DMS153 (cell line): ENCODE results near the gene LRRC8D.
"Not testable (repeated sequence)": the region's sequence is repeated elsewhere in the genome, so short reads cannot be mapped to it uniquely, and the experiment has no call there.

Experiments
- DNase-seq: peaks from one replicate; lab custom pipeline; 2025; lab: John Stamatoyannopoulos, UW

The LRRC8D gene

DNA sequence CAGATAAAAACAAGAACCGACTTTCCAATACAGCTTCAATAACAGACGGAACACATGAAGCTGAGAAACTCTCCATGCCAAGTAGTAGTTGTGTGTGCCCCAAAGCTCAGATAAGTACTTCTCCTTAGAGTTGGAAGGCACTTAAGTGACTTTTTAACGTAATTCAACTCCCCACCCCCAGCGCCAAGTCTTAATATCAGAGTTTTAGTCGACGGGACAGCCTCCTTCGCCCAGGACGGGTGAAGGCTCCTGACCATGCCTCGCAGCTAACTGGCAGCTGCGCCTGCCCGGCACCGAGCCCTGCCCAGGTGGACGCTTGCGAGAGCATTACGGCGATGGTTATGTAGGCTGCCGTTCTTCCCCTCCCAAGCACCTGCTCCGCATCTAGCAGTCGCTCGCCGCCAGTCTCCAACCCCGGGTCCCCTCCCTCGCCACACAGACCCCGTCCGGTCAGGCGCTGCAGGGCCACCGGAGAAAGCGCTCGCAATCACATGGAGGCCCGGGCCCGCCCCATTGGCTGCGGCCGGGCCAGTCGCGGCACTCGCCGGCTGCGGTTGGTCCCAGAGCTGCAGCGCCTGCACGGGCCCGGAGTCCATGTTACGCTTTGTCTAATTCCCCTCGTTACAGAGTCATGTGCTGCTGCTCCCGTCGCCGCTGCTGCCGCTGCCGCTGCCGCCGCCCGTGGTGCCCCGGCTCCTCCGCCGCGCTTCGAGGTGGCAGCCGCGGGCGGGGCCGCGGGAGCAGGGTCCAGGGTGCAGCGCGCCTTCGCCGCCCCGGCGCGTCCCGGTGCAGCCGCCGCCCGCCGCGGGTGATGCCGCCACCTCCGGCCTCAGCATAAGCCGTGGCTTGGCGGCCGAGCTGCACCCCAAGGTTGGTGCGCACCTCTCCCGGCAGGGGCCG lies at the start of gene LRRC8D:
TSS of gene LRRC8D (plus strand) at position 611 of the 900 bp plus-strand sequence. CDS start 112,037 bp downstream, outside the sequence.
- peak; percentile 87 for DNase-seq

DNA sequence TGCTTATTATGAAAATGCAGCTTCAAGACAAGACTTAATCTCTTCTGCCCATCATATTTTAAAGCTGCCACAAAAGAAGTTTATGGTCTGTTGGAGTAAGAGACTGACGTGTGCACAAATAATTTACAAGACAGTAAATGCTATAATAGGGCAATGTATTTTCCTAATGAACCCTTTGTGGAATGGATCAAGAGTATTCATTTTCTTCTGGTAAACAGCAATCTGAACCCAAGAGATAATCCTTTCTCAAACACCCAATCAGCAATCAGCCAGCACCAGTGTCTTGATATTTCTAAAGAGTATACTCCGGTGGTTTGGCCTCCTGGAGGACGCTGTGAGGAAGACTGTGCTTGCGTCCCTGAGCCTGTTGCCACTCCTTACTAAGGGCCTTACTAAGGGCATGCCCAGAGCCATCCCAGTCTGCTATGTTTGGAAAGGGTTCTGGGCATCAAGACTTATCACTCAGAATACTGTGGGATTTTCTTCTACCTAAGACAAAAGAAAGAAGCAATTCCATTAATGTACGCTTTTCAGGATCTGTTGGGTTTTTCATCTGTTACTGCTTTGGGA lies 48.8 kb upstream of the LRRC8D start:
- DNase-seq, result no peak

DNA sequence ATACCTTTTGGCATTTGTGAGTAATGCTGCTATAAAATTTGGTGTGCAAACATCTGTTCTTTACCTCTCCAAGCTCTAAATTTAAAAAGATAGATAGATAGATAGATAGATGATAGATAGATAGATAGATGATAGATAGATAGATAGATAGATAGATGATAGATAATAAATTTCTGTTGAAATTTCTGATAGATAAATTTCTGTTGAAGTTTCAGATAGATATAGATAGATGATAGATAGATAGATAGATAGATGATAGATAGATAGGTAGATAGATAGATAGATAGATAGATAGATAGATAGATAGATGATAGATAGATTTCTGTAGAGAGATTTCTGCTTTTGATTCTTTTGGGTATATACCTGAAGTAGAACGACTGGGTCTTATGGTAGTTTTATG lies 44.7 kb upstream of the LRRC8D start:
- not testable (repeated sequence) for DNase-seq

DNA sequence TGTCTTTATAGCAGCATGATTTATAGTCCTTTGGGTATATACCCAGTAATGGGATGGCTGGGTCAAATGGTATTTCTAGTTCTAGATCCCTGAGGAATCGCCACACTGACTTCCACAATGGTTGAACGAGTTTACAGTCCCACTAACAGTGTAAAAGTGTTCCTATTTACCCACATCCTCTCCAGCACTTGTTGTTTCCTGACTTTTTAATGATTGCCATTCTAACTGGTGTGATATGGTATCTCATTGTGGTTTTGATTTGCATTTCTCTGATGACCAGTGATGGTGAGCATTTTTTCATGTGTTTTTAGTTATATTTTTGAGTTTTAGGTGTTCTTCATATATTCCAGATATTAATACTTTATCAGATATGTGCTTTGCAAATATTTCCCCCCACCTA lies 43.6 kb upstream of the LRRC8D start:
- not testable (repeated sequence) for DNase-seq

DNA sequence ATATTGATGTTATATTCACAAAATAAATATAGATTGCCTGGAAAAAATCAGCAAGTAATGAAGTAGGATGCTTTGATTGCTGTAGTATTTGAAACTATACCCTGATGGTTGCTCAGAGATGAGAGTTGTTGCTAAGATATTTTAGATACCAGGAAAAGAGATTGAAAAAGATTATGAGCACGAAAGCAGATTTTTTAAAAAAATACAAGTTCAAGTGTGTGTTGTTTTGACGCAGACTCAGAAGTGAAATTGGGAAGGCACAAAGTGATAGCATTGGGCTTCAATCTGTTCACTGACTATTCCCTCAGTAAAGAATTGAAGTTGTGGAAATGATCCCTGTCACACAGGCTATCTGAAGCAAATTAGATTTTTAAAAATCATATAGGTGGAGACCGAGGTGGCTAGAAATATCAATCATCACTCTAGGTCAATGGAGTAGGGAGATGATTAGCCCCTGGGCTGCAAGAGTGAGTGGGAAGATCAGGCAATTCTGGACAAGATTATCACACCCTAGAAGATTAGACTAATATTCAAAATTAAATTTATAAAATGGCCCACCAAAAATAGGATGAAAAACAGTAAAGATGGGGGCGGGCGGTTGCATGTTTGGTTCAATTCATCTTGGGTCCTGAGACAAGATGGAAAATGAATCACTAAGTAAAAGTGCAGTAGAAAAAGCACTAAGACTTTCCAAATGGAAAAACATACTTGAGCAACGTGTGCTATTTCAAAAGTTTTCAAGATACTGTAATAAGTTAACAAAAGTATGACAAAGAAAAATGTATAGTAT lies 41.5 kb upstream of the LRRC8D start:
- no peak for DNase-seq

DNA sequence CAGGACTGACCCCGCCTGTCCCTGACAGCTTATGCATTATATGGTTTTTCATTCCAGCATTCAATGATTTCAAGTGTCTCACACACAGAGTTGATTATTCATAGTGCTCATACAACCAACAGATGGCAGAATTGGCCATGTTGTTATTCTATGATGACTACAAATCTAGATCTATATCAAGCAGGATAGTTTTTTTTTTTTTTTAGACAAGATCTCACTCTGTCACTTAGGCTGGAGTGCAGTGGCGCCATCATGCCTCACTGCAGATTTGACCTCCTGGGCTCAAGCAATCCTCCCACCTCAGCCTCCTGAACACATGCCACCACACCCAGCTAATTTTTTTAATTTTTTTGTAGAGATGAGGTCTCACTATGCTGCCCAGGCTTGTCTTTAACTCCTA lies 40.1 kb upstream of the LRRC8D start:
- DNase-seq, result peak; percentile 64

DNA sequence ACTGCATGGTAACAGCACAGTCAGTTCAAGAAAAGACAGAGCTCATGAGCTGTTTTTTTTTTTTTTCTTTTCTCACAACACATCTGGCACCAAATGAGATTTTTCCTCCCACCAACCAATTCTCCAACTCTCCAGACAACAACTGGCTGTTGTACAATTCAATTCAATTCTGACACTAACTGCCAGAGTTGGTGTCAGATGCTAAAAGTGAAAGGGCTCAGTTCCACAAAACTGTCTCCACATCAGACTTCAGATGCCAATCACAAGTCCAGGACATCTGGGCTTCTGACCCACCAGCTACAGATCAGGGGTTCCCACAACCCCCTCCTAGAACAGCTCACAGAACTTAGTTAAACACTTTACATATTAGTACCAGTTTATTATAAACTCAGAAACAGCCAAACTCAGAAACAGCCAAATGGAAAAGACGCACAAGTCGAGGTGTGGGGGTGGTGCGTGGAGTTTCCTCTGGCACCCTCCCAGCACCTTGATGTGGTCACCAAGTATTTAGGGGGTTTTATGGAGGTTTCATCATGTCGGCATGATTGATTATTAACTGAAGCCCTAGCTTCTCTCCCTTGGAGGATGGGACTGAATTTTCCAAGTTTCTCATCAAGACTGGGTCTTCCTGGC lies 39.2 kb upstream of the LRRC8D start:
- DNase-seq, result no peak

DNA sequence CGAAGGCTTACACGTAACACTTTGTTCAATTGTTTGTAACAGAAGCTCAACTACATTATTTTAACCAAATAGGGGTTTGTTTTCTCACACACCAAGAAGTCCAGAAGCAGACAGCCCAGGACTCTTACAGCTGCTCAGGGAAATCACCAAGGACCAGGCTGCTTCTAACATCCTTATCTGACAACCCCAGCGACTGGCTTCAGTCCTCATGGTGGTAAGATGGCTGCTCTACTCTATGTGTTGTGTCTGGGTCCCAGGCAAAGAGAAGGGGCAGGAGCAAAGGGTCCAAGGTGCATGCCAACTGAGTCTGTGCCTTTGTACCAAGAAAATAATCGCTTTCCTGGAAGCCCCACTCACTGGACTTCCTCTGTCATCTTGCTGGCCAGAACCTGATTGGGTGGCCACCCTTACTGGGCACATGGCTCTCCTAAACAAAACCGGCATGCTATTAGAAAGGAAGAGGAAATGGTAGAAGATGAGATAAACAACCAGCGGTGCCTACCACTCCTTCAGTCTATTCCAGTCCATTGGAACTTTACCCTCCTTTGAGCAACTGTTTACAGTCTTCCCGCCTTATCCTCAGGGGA lies 34.1 kb upstream of the LRRC8D start:
- no peak for DNase-seq

DNA sequence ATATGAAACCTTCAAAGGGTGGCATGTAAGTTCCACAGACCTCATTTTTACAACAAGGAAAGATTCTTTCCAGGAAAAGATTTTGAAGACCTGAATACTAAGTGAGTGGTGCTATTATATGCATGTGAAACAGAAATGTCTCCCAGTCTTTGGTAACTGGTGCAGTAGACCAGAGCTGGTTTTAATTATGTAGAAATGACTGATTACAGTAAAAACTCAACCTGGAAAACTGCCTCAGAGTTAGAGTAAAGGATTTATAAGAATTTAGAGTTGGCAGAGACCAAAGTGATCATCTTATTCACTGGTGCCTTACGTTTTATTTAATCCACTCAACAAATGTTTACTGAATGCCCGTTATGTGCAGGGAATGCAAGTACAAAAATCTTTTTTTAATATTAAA lies 30.2 kb upstream of the LRRC8D start:
- no peak for DNase-seq

DNA sequence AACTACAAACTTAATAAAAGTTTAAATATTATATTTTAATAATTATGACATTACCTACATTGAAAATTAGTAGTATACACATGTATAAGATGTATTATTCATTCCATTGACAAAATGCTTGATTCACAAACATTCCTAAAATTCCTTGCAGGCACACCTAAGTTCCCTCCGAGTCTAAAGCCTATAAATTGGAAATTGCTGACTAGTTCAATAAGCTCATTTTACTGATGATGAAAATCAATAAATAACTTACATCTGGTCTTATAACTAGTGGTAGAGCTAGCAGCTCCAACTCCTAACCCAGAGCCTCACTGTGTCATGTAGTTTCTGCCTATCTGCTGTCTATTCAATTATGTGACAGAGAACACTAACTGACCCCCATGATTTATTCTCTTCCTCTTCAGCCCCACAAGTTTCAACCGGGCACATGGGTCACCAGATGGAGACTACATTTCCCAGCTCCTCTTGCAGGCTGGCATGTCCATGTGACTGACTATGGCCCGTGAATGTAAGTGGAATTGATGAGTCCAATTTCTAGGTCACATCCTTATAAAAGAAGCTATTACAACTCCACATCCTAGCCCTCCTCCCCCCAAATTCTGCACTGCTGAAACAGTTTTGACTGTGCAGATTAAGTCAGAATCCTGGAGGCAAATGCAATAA lies 29.6 kb upstream of the LRRC8D start:
- no peak for DNase-seq

DNA sequence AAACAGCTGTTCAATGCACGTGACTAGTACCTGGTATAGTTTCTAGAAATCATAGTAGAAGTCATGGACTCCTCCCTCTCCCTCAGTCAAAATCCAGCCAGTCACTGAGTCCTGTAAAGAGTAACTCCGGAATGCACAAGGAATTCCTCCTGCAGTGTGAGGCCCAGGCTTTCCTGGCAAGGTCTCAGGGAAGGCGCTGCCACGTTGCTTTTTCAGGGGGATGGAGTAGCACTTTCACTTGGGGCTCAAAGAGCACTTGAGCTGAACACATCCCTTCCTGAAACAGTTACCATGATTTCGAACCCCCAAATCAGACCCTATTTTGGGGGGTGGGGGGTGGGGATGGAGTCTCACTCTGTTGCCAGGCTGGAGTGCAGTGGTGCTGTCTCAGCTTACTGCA lies 26.4 kb upstream of the LRRC8D start:
- no peak for DNase-seq

DNA sequence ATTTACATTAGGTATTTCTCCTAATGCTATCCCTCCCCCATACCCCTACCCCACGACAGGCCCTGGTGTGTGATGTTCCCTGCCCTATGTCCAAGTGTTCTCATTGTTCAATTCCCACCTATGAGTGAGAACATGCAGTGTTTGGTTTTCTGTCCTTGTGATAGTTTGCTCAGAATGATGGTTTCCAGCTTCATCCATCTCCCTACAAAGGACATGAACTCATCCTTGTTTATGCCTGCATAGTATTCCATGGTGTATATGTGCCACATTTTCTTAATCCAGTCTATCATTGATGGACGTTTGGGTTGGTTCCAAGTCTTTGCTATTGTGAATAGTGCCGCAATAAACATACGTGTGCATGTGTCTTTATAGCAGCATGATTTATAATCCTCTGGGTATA lies 25.3 kb upstream of the LRRC8D start:
- not testable (repeated sequence) for DNase-seq

DNA sequence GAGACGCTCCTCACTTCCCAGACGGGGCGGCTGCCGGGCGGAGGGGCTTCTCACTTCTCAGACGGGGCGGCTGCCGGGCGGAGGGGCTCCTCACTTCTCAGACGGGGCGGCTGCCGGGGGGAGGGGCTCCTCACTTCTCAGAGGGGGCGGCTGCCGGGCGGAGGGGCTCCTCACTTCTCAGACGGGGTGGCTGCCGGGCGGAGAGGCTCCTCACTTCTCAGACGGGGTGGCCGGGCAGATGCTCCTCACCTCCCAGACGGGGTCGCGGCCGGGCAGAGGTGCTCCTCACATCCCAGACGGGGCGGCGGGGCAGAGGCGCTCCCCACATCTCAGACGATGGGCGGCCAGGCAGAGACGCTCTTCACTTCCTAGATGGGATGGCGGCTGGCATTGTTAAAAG lies 23.0 kb upstream of the LRRC8D start:
- not testable (repeated sequence) for DNase-seq

DNA sequence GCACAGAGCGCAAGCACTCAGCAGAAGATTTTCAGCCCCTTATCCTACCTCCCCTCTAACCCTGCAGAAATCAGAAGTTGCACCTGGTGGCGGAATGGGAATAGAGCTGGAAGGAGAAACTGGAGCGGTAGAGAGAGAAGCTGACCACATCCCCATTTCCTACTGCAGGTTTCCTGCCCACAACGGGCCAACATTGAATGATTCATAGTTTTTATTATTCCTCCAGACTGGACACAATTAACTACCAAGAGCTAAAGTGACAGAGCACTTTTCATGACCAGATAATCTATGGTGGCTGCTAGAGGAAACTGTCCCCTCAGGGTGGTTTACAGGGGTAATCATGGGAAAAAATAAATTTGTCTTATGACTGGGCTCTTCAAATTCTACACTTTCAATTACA lies 21.3 kb upstream of the LRRC8D start:
- no peak for DNase-seq

DNA sequence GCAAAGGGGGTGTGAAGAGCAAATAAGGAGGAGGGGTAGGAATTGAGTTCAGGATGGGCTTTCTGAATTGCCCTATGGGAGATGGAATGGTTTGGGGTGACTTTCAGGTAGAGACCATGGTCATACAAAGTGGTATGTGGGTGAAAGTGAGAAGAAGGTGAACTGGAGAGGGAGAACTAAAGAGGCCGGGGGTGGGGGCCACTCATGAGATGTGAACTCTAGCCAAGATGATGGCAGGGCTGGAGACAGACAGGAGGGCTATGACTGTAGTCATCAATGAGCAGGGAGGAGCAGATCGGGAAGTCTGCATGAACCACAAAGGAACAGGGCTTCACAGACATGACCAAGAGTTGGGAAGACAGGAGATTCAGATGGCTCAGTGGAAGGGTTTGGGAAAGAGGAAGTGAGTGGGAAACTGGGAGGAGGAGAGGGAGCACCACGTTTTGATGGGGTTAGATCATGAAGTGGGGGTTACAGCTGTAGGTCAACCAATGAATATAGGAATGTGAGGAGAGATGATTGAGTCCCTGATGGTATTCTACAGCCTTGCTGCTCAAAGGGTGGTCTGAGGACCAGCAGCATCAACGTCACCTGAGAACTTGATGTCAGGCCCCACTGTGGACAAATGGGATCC lies 20.7 kb upstream of the LRRC8D start:
- no peak for DNase-seq

DNA sequence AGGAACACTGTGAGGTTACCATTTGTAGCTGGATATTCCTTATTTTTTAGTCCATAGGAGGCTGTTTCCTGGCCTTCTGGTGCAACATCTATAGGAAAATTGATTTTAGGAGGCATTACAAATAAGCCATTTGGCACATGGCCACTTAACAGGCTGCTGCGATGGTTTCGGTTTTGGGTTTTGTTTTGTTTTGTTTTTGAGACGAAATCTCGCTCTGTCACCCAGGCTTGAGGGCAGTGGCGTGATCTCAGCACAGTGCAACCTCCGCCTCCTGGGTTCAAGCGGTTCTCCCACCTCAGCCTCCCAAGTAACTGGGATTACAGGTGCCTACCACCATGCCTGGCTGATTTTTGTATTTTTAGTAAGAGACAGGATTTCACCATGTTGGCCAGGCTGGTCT lies 20.1 kb upstream of the LRRC8D start:
- no peak for DNase-seq

DNA sequence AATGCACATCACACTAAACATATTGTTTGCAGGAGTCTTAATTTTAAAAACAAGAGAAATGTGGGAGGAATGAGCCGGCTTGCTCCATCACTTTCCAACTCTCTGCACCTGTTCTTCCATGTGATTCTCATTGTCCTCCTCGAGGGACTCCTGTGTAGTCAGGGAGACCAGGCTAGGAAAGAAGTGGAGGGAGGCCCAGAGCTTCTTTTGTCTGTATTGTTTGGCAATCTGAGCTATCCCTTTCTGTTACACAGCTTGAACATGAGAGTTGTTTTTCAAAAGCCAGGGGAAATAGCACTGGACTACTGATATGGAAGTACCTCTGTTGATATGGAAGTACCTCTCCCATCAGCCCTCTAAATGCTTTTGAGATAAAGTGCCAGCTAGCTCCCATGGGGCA lies 18.8 kb upstream of the LRRC8D start:
- DNase-seq, result peak; percentile 84

DNA sequence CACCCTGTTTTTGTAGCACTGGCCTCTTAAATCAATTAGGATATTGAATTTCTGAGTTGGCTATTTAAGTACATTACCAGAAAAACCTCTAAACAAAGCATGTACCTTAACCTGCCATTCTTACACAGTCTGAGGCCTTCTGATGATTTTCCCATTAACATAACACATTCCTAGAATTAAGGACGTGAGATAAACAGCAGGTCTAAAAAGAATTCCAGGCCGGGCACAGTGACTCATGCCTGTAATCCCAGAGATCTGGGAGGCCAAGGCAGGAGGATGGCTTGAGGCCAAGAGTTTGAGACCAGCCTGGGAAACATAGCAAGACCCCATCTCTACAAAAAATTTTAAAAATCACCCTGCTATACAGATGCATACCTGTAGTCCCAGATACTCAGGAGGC lies 18.0 kb upstream of the LRRC8D start:
- no peak for DNase-seq

DNA sequence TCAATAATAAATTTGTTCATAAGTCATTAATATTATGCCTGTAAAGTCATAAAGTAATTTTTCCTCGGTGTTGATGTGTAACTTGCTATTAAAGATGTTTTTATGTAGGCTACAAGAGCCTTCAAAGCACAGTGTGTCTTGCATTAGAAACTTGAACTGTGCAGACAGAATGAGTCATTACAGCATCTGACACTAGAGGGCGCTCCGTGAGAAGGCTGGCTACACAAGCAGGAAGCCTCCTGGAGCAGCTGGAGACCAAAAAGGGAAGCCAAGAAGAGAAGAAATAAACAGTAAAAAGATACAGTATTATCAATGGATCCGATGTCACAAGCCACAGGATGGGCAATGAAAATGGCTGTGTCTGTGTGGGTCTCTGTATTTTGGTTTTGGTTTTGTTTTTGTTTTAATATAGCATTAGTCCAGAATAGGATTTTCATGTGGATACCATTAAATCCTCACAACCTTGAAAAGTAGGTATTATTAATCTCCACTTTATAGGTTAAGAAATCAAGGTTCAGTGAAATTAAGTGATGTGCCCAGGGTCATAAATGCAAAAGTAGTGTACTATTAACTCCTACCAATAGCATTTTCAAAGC lies 16.1 kb upstream of the LRRC8D start:
- peak; percentile 69 for DNase-seq

DNA sequence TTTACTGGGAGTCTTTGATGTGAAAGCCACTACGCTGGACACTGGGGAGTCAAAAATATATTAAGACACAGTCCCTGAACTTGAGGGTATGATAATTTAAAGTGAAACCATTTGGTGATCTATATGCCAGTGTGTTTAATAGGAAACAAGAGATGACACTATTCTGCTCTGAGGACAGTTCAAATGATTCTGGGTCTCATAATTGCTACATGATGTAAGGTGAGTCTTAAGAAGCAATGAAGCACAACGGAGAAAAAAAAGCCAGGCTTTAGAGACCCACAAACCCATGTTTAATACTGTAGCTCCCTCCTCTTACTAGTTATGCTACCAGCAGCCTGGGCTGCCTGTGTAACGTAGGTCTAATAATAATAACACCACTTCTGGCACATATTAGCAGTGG lies 14.2 kb upstream of the LRRC8D start:
- DNase-seq, result no peak

DNA sequence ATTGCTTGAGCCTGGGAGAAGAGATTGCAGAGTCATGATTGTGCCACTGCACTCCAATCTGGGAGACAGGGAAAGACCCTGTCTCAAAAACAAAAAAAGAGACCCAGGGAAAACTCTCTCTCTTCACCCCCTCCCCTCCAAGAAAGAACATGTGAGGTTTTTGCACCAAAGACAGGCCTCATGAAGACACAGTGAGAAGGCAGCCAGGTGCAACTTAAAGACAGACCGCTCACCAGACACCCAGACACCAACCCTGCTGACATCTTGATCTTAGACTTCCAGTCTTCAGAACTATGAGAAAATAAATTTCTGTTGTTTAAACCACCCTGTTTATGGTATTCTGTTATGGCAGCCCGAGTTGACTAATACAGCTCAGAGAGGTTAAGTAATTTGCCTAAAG lies 13.3 kb upstream of the LRRC8D start:
- DNase-seq, result no peak
